ENCODE data around the gene NRAP. TPM values are rescaled to one million over a fixed set of nuclear protein-coding genes. Genes with fewer than 3 reads are reported as not detected.
A peak's percentile ranks its signal among the peaks of the same experiment; 100 is the strongest.

NRAP gene
- total RNA-seq, 2 donors from 2014 or later, result not detected

DNA sequence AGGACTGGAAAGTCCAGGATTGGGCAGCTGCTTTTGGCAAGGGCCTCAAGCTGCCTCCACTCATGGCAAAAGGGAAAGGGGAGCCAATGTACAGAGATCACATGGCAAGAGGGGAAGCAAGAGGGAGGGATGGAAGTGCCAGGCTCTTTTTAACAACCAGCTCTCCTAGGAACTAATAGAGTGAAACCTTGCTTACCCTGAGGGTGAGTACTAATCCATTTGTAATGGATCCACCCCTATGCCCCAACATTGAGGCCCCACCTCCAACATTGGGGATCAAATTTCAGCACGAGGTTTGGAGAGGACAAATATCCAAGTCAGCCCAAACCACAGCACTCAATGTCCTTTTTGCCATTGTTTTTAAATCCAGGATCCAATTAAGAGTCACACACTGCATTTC is 98.5 kb downstream of the NRAP start:
- TF ChIP-seq, protein P1, sequence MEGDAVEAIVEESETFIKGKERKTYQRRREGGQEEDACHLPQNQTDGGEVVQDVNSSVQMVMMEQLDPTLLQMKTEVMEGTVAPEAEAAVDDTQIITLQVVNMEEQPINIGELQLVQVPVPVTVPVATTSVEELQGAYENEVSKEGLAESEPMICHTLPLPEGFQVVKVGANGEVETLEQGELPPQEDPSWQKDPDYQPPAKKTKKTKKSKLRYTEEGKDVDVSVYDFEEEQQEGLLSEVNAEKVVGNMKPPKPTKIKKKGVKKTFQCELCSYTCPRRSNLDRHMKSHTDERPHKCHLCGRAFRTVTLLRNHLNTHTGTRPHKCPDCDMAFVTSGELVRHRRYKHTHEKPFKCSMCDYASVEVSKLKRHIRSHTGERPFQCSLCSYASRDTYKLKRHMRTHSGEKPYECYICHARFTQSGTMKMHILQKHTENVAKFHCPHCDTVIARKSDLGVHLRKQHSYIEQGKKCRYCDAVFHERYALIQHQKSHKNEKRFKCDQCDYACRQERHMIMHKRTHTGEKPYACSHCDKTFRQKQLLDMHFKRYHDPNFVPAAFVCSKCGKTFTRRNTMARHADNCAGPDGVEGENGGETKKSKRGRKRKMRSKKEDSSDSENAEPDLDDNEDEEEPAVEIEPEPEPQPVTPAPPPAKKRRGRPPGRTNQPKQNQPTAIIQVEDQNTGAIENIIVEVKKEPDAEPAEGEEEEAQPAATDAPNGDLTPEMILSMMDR (IDR thresholded peaks at IDR 0.05), result no peak
- TF ChIP-seq POLR2A (IDR thresholded peaks at IDR 0.05), result no peak
- DNase-seq (no peak), ATAC-seq (no peak)
- WGBS, 2 donors, result 0 to 27% methylated on average over 1 of the region's 1 CpG
- H3K4me1 ChIP-seq, result peaks cover 11% of the 10 kb centered on the region
- H3K27ac ChIP-seq, result no peak overlapping the region
- intact Hi-C loops (cut with DNase I), result no loop called here
- H3K27me3 ChIP-seq, result no peaks in the 10 kb centered on the region
- H3K9me3 ChIP-seq, result no peaks in the 10 kb centered on the region
- H3K36me3 ChIP-seq (replicated peaks in 1 of 2; ENCODE audit: insufficient read depth in 1 of 2, low read depth in 2 of 2), result no peaks in the 10 kb centered on the region
- H3K4me3 ChIP-seq, result no peak overlapping the region

DNA sequence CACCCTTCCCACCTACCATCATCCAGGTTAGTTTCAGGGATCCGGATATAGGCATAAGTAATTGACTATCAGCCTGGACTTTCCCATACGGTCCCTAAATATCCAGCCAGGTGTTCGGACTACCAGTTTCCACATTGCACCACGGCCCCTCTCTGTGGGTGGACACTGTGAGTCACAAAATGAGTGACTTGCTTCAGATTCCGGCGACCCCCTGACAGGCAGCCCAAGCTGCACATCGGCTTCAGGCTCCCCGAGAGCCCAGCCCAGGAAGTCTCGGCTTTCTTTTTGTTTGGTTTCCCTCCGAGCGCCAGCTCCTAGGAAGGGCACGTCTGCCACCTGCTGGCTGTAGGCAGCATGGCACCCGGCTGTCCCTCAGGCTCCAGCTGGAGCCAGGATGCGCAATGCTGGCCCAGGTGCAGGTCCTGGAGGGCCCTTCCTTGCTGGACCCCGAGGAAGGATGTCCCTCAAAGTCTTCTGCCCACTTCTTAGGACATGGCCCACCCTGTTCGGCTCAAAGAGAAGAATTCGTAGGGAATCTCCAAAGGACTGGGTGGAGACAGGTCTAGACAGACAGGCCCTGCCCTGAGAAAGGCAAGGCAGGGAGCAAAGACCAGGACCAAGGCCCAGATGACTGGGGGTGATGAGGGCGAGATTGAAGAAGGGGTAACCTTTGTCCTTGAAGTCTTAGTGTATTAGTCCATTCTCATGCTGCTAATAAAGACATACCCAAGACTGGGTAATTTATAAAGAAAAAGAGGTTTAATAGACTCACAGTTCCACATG is 100.3 kb downstream of the NRAP start:
- H3K4me3 ChIP-seq, result peak overlapping the region in 1 of 2 donors; percentile 38
- peak overlapping the region in 3 of 4 donors; percentile 48 to 64 (median 62) for H3K27ac ChIP-seq
- peaks cover 11% of the 10 kb centered on the region for H3K4me1 ChIP-seq
- TF ChIP-seq, protein P1 (IDR thresholded peaks at IDR 0.05), result peak; percentile 96 to 98 (median 98)
- peak in 2 of 3 donors; percentile 25 to 49 for TF ChIP-seq POLR2A (IDR thresholded peaks at IDR 0.05)
- 3 to 4% methylated on average over 14 to 18 of the region's 18 CpGs for WGBS, 2 donors
- no peaks in the 10 kb centered on the region for H3K27me3 ChIP-seq
- peak; percentile 84 to 90 (median 87) for DNase-seq
- no peaks in the 10 kb centered on the region for H3K9me3 ChIP-seq
- intact Hi-C loops (cut with DNase I), result no loop called here
- H3K36me3 ChIP-seq (replicated peaks in 1 of 2; ENCODE audit: insufficient read depth in 1 of 2, low read depth in 2 of 2), result no peaks in the 10 kb centered on the region
- ATAC-seq, result peak; percentile 97

DNA sequence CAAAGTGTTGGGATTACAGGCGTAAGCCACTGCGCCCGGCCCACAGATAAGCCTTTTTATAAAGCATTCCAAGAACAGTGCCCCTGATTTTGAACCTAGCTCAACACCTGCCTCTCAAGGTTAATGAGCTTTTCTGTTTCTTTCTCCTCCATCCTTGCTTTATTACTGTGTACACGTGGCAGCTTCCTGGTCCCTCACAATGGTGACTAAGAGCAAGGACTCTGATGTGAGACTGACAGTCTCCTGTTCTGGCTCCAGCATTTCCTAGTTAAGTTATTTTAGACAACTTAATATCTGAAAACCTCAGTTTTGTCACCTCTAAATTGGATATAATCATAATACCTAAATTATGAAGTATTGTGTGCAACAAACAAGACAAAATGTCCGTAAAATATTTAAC is 101.1 kb downstream of the NRAP start:
- no peaks in the 10 kb centered on the region for H3K9me3 ChIP-seq
- no peaks in the 10 kb centered on the region for H3K27me3 ChIP-seq
- WGBS, 2 donors, result 75 to 80% methylated on average over 5 of the region's 5 CpGs
- no peaks in the 10 kb centered on the region for H3K36me3 ChIP-seq (replicated peaks in 1 of 2; ENCODE audit: insufficient read depth in 1 of 2, low read depth in 2 of 2)
- ATAC-seq, result no peak
- no peak for DNase-seq
- no peak for TF ChIP-seq POLR2A (IDR thresholded peaks at IDR 0.05)
- TF ChIP-seq, protein P1 (IDR thresholded peaks at IDR 0.05), result no peak
- intact Hi-C loops (cut with DNase I), result no loop called here
- no peak overlapping the region for H3K4me3 ChIP-seq
- peak overlapping the region in 3 of 4 donors; percentile 48 to 64 (median 62) for H3K27ac ChIP-seq
- peaks cover 11% of the 10 kb centered on the region for H3K4me1 ChIP-seq

DNA sequence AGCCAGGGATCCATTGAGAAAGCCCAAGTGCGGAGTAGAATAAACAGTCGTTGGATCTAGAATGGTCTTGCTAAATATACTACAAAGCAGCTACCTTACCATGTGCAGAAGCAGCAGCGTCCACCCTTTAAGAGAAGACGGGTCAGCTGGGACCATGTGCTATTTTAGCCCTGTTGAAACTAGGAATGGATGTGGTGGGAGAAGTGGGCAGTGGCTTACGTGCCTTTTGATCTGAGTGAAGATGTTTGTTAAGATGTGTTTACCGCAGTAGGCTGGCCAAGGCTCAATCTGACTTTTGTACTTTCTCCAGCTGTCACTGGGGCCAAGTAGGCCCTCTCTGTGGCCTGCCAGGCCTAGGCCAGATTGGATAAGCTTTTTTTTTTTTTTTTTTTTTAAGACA is 101.8 kb downstream of the NRAP start:
- intact Hi-C loops (cut with DNase I), result no loop called here
- Histone ChIP-seq H3K4me3 (no peak overlapping the region), H3K27me3 (no peaks in the 10 kb centered on the region), H3K4me1 (peaks cover 11% of the 10 kb centered on the region), H3K9me3 (no peaks in the 10 kb centered on the region), H3K27ac (no peak overlapping the region), H3K36me3 (replicated peaks in 1 of 2; ENCODE audit: insufficient read depth in 1 of 2, low read depth in 2 of 2) (no peaks in the 10 kb centered on the region)
- WGBS, 2 donors, result 79 to 86% methylated on average over 6 of the region's 6 CpGs
- TF ChIP-seq, protein P1 (IDR thresholded peaks at IDR 0.05), result no peak
- no peak for TF ChIP-seq POLR2A (IDR thresholded peaks at IDR 0.05)
- DNase-seq (peak in 1 of 4 donors; percentile 31), ATAC-seq (no peak)

GRCh38 chr10:113561214-113561613 is 102.6 kb downstream of the NRAP start:
- H3K4me1 ChIP-seq, result peaks cover 11% of the 10 kb centered on the region
- no peak overlapping the region for H3K27ac ChIP-seq
- WGBS, 2 donors, result 73 to 87% methylated on average over 3 of the region's 3 CpGs
- no peak overlapping the region for H3K4me3 ChIP-seq
- ATAC-seq, result no peak
- no peaks in the 10 kb centered on the region for H3K9me3 ChIP-seq
- H3K27me3 ChIP-seq, result no peaks in the 10 kb centered on the region
- no peak for TF ChIP-seq POLR2A (IDR thresholded peaks at IDR 0.05)
- TF ChIP-seq, protein P1 (IDR thresholded peaks at IDR 0.05), result no peak
- intact Hi-C loops (cut with DNase I), result no loop called here
- H3K36me3 ChIP-seq (replicated peaks in 1 of 2; ENCODE audit: insufficient read depth in 1 of 2, low read depth in 2 of 2), result no peaks in the 10 kb centered on the region
- DNase-seq, result no peak
